Measurements from ENCODE around the gene SLC2A2. TPM values are rescaled to one million over a fixed set of nuclear protein-coding genes. Genes with fewer than 3 reads are reported as not detected.

SLC2A2 gene
- total RNA-seq, 1 experiment from 2014 or later, result 4.6 TPM

GRCh38 chr3:170980399-170980798 is 46.1 kb downstream of the SLC2A2 start:
- TF ChIP-seq CTCF (IDR thresholded peaks at IDR 0.05; ENCODE audit: insufficient read depth in 1 of 2, low read depth in 1 of 2, low read length in 1 of 2, severe bottlenecking in 1 of 2, unreplicated experiment in 1 of 2), result no peak
- Histone ChIP-seq H3K4me1 (no peaks in the 10 kb centered on the region), H3K9me3 (no peaks in the 10 kb centered on the region), H3K27me3 (replicated peaks; ENCODE audit: control insufficient read depth, insufficient read depth, low read length) (no peaks in the 10 kb centered on the region), H3K4me3 (ENCODE audit: low read depth, low read length) (no peak overlapping the region), H3K36me3 (ENCODE audit: control insufficient read depth, insufficient read depth, low read length) (no peaks in the 10 kb centered on the region)
- CTCF ChIA-PET, result interaction anchor here (0.5 kb wide), 1 partner anchor 495 kb away, joined by 3 read pairs; no protein-coding TSS in a partner anchor
- intact Hi-C loops (cut with micrococcal nuclease; ENCODE audit: unreplicated experiment), result no loop called here
- H3K36me3 Mint-ChIP-seq (ENCODE audit: insufficient read depth, unreplicated experiment), result peaks cover 1% of the 10 kb centered on the region
- no peak overlapping the region for H3K4me3 Mint-ChIP-seq (ENCODE audit: unreplicated experiment)
- BruUV-seq (replicated peaks), result no TSS peak
- POLR2A ChIA-PET, result no interaction called here
- H3K4me1 Mint-ChIP-seq (ENCODE audit: low read depth, unreplicated experiment), result peaks cover 9% of the 10 kb centered on the region
- no peak for DNase-seq
- peaks cover 4% of the 10 kb centered on the region for H3K9me3 Mint-ChIP-seq (ENCODE audit: unreplicated experiment)
- H3K27me3 Mint-ChIP-seq (ENCODE audit: insufficient read depth, unreplicated experiment), result no peaks in the 10 kb centered on the region
- no peak overlapping the region for H3K27ac Mint-ChIP-seq (ENCODE audit: unreplicated experiment)

- DNase-seq, result no peak
- no peak overlapping the region for H3K4me3 Mint-ChIP-seq (ENCODE audit: unreplicated experiment)
- H3K4me3 ChIP-seq (ENCODE audit: low read depth, low read length), result no peak overlapping the region
- H3K4me1 Mint-ChIP-seq (ENCODE audit: low read depth, unreplicated experiment), result peaks cover 4% of the 10 kb centered on the region
- peaks cover 12% of the 10 kb centered on the region for H3K9me3 Mint-ChIP-seq (ENCODE audit: unreplicated experiment)
- no peaks in the 10 kb centered on the region for H3K36me3 ChIP-seq (ENCODE audit: control insufficient read depth, insufficient read depth, low read length)
- ChIA-PET POLR2A (no interaction called here), CTCF (interaction anchor here (0.6 kb wide), 1 partner anchor 11 kb away, joined by 4 read pairs; no protein-coding TSS in a partner anchor)
- no peak overlapping the region for H3K27ac Mint-ChIP-seq (ENCODE audit: unreplicated experiment)
- no peaks in the 10 kb centered on the region for H3K27me3 ChIP-seq (replicated peaks; ENCODE audit: control insufficient read depth, insufficient read depth, low read length)
- no TSS peak for BruUV-seq (replicated peaks)
- H3K4me1 ChIP-seq, result no peaks in the 10 kb centered on the region
- H3K27me3 Mint-ChIP-seq (ENCODE audit: insufficient read depth, unreplicated experiment), result no peaks in the 10 kb centered on the region
- intact Hi-C loops (cut with micrococcal nuclease; ENCODE audit: unreplicated experiment), result no loop called here
- no peaks in the 10 kb centered on the region for H3K9me3 ChIP-seq
- TF ChIP-seq CTCF (IDR thresholded peaks at IDR 0.05; ENCODE audit: insufficient read depth in 1 of 2, low read depth in 1 of 2, low read length in 1 of 2, severe bottlenecking in 1 of 2, unreplicated experiment in 1 of 2), result no peak
- no peaks in the 10 kb centered on the region for H3K36me3 Mint-ChIP-seq (ENCODE audit: insufficient read depth, unreplicated experiment)
These were observed 48.4 kb downstream of the SLC2A2 start for GRCh38 chr3:170977949-170978745.

GRCh38 chr3:170976190-170976519 is 50.4 kb downstream of the SLC2A2 start:
- DNase-seq, result no peak
- Histone ChIP-seq H3K4me3 (ENCODE audit: low read depth, low read length) (no peak overlapping the region), H3K27me3 (replicated peaks; ENCODE audit: control insufficient read depth, insufficient read depth, low read length) (no peaks in the 10 kb centered on the region), H3K4me1 (no peaks in the 10 kb centered on the region), H3K9me3 (no peaks in the 10 kb centered on the region), H3K36me3 (ENCODE audit: control insufficient read depth, insufficient read depth, low read length) (no peaks in the 10 kb centered on the region)
- TF ChIP-seq CTCF (IDR thresholded peaks at IDR 0.05; ENCODE audit: insufficient read depth in 1 of 2, low read depth in 1 of 2, low read length in 1 of 2, severe bottlenecking in 1 of 2, unreplicated experiment in 1 of 2), result no peak
- ChIA-PET CTCF (no interaction called here), POLR2A (no interaction called here)
- Mint-ChIP-seq H3K36me3 (ENCODE audit: insufficient read depth, unreplicated experiment) (no peaks in the 10 kb centered on the region), H3K27ac (ENCODE audit: unreplicated experiment) (no peak overlapping the region), H3K27me3 (ENCODE audit: insufficient read depth, unreplicated experiment) (no peaks in the 10 kb centered on the region), H3K9me3 (ENCODE audit: unreplicated experiment) (peaks cover 23% of the 10 kb centered on the region), H3K4me3 (ENCODE audit: unreplicated experiment) (no peak overlapping the region), H3K4me1 (ENCODE audit: low read depth, unreplicated experiment) (peaks cover 10% of the 10 kb centered on the region)
- BruUV-seq (replicated peaks), result no TSS peak
- intact Hi-C loops (cut with micrococcal nuclease; ENCODE audit: unreplicated experiment), result no loop called here

Data from Caco-2 (cell line).